Suprapubic skin (tissue), 4 donors: ENCODE results near the gene SWAP70.

Source experiments
- EP300 ChIP-seq: sonication (generic); formaldehyde crosslinking; IDR thresholded peaks from one replicate; pipeline ENCODE4 v1.6.1; 2017; ENCODE audit warnings: antibody characterized with exemption
- POLR2A ChIP-seq, 2 donors: fragments of 450-650 bp; IDR thresholded peaks; one replicate each; pipeline ENCODE4 v1.6.1; 2017; ENCODE audit warnings: antibody characterized with exemption in 2 of 2, mild to moderate bottlenecking in 2 of 2, moderate library complexity in 2 of 2
- POLR2AphosphoS5 ChIP-seq, 3 donors: sonication (generic); formaldehyde crosslinking; IDR thresholded peaks; one replicate each; pipeline ENCODE4 v1.6.1; 2017; ENCODE audit warnings: antibody characterized with exemption in 3 of 3
- TF ChIP-seq, protein P1 (sequence below), 2 donors: fragments of 200-600 bp in 1 of 2; fragments of 450-650 bp in 1 of 2; sonication (generic) in 1 of 2; IDR thresholded peaks; one replicate each; pipeline ENCODE4 v1.5.1; 2016 to 2019; ENCODE audit warnings: antibody characterized with exemption in 2 of 2, mild to moderate bottlenecking in 1 of 2, moderate library complexity in 1 of 2

DNA sequence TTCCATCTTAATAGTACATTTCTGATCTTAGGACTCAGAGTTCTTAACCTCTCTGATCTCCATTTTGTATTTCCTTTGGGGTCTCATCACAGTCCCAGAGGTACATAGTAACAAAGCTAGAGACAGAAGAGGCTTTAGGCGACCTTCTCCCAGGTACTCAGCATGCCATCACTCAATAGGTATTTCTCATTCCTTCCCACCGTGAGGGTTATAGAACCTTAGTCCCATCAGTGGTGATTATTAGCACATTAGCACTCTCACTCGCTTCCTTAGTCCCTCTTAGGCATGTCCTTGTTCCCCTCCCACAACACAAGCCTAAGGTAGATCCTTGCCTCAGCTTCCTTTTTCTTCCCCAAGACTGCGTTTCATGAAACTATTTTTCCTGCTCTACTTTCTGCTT is 14.7 kb downstream of the SWAP70 start:
- TF ChIP-seq, protein P1, sequence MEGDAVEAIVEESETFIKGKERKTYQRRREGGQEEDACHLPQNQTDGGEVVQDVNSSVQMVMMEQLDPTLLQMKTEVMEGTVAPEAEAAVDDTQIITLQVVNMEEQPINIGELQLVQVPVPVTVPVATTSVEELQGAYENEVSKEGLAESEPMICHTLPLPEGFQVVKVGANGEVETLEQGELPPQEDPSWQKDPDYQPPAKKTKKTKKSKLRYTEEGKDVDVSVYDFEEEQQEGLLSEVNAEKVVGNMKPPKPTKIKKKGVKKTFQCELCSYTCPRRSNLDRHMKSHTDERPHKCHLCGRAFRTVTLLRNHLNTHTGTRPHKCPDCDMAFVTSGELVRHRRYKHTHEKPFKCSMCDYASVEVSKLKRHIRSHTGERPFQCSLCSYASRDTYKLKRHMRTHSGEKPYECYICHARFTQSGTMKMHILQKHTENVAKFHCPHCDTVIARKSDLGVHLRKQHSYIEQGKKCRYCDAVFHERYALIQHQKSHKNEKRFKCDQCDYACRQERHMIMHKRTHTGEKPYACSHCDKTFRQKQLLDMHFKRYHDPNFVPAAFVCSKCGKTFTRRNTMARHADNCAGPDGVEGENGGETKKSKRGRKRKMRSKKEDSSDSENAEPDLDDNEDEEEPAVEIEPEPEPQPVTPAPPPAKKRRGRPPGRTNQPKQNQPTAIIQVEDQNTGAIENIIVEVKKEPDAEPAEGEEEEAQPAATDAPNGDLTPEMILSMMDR (IDR thresholded peaks at IDR 0.05) = no peak
- TF ChIP-seq POLR2A (IDR thresholded peaks at IDR 0.05) (no peak), EP300 (no peak), POLR2AphosphoS5 (IDR thresholded peaks at IDR 0.05) (no peak)
